GM19351 (cell line): ENCODE results near the gene BHMT.
"Not testable (repeated sequence)": the region's sequence is repeated elsewhere in the genome, so short reads cannot be mapped to it uniquely, and the experiment has no call there.

Experiments used
- ATAC-seq: cut with Tn5 transposase; IDR thresholded peaks from one replicate; pipeline ENCODE4 v1.9.1; 2021; ENCODE audit warnings: mild to moderate bottlenecking, moderate library complexity; ENCODE audit not compliant: unreplicated experiment

BHMT gene

DNA sequence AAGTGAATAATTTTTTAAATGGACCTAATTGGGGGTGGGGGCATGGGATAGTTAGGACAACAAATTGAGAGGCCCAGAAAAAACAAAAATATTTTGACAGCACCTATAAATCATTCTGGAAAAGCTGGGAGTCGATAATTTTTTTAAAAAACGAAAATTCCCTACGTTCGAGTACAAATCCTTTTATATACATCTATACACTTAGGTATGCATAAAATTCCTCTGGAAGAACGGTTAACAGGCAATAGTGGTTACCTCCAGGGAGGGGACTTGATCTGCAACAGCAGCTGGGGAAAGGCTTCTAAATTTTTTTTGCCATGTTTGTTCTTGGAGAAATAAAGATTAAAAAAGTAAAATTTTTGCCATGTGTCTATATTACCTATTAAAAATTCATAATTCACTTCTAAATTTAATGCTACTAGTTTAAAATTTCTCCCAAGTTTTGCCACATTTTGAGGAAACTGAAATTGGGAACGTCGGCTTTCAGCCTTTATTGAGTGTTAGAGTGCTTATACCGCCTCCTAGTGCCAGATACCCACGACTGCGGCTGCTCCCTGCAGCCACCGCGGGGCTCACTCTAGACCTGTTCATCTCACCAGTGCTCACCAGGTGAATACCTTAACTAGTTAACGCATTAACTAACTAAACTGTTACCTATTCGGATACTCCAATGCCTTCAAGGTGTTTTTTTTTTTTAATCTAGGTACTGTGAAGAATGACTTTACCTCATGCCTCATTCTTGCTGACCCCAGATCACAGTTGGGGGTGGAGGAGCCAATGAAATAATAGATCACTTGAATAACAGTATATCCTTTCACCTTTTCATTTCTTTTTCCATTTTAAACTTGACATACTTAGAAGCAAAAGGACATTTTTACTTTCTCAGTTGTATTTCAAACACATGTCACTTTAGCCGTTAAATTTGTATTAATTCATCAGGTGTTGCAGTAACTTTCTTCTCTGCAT lies 1.8 kb upstream of the BHMT start:
- no peak for ATAC-seq

DNA sequence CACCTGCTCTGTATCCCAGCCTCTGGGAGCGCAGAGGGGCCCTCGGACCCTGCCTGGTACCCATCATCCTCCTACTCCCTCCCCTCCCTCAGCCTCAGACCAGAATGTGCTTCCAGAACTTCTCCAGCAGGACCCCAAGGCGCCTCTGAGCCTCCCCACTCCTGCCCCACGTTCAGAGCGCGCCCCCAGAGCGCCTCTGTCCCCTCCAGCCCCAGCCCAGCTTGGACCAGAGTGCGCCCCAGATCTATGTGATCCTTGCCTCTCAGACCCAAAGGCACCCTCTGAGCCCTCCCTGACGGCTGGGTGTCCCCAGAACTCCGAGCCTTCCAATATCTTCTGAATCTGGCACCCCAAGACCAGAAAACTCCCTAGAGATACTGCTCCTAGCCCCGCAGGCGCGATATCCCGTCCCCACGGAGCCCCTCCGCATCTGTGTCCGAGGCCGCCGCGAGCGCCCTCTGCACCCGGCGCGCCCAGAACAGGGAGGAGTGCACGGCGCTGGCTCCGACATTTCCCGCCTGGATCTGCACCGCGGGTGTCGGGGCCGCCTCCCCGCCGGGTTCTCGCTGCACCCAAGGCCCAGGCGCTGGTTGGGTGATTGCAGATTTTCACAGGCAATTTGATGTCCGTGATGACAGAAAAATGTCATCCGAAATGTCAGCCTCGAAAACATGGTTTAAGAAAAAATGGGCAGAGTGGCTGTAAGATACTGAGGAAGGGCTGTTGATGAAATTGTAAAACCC lies 522 bp downstream of the BHMT start:
- no peak for ATAC-seq

DNA sequence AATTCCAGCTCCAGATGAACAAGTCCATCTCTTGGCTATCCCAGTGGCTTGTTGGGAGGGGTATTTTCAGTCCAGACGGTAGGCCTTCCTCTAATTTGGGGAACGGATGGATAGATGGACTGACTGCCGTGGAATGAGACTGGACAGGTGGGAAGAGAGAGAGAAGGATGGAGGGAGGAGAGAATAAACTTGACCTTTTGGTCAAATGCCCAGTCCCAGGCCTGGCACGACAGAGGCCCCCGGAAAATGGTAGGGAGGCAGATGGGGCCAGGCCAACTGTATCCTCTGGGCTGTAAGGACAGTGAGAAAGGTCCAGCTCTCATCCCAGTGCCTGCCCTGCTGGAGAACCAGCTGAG lies 1.1 kb downstream of the BHMT start:
- no peak for ATAC-seq

DNA sequence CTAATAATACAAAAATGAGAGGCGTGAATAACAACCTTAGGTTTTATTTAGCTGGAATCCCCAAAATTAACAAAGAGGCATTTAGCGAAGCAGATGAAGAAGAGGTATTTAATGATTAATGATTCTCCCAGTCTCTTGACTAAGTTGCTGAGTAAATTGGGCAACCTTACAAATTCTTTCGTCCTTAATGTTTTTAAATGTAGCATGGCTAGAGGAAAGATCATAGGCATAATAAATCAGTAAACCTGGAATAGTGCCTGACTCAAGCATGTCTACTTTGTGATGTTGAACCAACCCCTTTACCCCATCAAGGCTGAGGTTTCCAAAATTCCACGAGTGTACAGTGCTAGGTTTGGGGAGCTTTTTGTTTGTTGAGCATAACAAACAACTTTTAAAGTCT lies 7.9 kb downstream of the BHMT start:
- ATAC-seq, result no peak

DNA sequence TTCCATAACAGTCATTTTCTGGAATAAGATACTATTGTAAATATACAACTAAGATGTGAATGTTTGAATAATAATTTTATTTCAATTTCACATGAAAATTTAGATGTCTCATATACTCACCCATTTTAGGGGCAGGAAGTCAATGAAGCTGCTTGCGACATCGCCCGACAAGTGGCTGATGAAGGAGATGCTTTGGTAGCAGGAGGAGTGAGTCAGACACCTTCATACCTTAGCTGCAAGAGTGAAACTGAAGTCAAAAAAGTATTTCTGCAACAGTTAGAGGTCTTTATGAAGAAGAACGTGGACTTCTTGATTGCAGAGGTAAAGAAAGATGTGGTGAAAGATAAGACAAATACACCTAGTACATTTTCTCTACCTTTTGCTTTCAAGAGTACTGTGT lies 8.6 kb downstream of the BHMT start:
- no peak for ATAC-seq

DNA sequence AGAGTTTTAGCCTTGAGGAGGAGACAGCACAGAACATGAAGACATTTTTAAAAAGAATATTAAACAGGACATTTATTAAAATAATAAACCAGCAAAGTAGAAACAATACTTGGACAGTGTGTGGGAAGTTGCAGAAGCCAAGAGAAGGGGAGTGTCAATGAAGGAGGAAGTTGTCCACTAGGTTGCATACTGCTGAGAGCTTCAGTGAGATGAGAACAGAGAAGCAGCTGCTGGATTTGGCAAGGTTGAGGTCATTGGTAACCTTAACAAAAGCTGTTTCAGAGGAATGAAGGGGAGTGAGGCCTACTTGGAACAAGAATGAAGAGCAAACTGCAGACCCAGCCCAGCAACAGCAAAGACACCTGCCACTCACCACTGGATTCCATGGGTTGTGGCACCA lies 11.4 kb downstream of the BHMT start:
- no peak for ATAC-seq

DNA sequence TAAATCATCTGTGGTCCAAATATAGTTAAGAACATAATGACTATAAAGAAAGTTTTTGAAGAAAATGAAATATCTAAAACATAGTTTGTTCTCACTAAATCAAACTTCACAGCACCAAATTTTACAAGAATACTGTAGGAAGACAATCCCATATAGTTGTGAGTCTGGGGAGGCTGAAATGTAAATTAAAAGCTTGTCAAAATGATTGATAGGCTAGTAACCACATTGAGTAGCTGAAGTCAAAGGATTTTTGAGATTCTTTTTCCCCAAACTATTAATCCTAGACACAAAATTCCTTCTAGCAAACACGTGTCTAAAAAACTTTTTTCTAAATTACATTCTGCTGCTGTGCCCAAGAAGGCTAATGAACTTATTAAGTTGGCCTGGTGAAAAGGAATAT lies 13.0 kb downstream of the BHMT start:
- no peak for ATAC-seq

DNA sequence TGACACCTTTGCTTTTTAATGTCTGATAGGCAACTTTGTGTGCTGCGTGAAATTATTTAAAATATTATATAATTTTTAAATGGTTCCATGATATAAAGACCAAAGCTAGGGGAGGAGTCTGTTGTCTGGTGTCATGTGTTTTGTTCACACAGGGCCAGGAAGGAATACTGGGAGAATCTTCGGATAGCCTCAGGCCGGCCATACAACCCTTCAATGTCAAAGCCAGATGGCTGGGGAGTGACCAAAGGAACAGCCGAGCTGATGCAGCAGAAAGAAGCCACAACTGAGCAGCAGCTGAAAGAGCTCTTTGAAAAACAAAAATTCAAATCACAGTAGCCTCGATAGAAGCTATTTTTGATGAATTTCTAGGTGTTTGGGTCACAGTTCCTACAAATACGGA lies 19.2 kb downstream of the BHMT start:
- no peak for ATAC-seq

DNA sequence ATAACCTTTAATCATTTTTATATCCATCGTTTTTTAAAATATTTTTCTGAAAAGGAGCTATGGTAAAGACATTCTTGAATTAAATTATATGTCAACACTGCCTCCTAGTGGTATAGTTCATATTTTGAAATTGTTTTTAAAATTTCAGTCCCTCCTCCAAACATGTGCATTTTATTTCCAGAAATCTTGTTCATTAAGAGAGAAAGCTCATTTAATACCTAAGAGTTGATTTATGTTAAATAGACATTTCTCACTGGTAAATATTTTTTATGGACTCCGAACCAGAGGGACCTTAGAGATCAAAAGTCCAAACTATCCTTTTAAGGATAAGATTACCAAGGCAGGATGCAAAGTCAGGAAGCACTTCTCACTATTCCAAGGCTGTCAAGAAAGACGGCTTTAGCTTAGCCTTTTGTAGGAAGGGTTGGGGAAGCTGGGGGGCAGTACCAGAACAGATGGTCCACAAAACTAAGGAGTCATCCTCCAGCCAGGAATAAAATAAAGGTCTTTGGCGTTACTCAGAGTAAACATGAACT lies 21.6 kb downstream of the BHMT start:
- ATAC-seq, result no peak

DNA sequence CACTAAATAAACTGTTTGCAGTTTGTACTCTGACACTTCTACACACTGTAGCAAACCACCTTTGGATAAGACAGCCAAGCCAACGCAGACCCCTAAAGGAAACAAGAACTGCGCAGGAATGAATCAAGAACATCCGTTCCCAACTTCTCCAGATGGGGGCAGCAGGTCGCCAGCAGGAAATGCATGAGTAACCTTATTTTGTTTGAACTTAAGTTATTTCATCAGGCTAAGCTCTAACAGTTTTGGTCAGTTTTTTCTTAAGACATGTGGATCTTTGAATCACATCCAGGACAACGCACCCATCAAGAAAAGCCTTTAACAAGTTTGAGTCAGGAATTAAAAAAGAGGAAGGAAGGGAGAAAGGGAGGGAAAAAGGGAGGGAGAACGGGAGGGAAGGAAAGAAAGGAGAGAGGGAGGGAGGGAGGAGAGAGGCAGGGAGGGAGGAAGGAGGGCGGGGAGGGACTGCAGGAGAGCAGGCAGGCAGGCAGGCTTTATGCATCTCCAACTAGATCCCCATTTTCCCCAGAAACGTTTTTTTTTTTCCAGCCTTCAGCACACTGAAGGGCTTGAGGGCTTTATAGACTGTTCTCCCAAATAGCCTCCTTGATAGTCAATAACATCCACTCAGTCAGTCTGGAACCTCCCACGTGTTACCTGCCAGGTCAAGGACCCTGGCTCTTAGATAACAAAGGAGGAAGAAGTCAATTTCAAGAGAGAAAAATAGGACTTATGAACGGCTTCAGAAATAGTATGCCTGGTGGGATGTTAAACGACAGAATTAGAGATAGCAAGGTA lies 22.2 kb downstream of the BHMT start:
- ATAC-seq, result no peak

DNA sequence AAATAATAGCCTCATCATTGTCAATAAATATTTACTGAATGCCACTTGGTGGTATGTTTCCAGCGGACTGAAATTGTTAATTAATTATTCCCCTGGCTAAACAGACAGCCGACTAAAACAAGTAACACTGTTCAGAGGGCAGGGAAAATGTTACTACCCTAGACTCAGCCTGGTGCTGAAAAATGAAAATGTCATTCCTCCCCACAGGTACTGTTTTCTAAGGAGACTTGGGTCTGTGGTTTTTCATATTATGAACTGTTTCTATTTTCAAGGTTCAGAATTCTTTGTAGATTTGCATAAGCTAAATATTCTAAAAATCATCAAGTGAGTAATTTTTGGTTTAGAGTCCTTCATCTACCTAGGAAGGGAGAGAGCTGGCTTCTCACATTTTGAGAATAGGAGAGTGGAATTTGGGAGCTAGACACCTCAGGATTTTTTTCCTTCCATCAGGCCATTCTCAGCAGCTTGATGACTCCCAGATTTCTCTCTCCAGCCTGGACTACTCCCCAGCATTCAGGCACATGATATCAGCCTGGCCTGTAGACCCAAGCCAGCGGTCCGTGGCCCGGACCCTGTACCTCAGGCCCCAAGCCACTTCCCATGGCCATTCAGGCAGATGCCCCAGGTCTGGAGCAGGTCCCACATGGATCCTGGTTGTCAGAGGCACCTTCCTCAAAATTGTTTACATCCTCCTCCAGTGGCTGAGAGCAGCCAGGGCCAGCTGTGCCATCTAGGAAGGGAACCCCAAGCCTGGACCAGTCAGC lies 24.4 kb downstream of the BHMT start:
- no peak for ATAC-seq

DNA sequence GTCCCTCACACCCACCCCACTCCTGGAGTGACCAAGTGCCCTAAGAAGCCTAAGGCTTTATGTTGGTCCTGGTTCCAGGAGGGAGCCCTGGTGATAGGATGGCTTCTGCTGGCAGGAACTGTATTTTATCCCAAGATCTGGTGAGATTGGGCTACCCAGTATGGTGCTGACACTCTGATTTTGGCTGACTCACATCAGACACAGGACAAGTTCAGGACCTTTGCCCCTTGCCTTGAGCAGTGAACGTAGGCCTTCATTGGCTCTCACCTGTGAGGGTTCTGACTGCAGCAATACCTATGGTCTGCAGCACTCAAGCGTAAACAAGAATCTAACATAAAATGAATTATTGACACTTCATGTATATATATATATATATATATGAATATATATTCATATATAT lies 25.0 kb downstream of the BHMT start:
- ATAC-seq, result no peak

DNA sequence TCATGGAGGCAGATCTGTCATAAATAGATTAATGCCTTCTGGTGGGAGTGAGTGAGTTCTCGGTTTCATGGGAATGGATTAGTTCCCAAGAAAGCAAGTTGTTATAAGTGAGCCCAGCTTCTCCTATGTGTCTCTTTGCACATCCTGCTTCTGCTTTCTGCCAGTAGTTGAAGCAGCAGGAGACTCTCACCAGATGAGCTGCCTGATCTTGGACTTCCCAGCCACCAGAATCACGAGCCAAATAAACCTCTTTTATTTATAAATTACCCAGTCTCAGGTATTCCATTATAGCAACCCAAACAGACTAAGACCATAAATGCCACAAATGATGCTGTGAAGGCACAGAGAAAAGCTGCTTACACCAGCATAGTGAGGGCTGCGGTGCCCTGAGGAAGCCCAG lies 28.9 kb downstream of the BHMT start:
- ATAC-seq, result no peak

DNA sequence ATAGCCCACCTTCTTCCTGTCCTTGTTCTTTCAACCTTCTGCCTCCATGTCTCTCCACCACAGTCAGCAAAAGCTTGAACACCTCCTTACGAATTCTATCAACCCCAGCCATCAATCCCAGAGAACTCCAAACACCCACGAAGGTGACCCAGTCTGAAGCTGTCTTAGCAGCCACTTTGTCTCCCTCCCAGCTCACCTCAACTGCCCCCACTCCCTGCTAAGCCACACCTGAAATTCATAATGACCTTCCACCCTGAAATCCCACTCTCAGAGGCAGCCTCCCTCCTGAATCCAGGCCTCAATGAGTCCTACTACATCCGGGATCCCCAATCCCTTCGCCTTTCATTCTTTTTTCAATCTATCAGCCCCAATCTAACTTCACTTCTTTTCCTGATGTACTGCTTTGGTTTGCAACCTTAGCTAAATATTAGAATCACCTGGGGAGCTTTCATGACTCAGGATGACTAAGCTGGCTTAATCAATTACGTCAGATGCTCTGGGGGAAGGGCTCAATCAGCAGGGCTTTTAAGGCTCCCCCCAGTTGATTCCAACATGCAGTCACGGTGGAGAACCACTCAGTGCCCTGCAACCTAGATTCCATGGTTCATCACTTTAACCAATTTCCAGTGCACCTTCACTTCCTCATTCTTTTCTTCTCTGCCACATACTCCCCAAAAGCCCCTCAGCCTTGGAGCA lies 32.2 kb downstream of the BHMT start:
- no peak for ATAC-seq

DNA sequence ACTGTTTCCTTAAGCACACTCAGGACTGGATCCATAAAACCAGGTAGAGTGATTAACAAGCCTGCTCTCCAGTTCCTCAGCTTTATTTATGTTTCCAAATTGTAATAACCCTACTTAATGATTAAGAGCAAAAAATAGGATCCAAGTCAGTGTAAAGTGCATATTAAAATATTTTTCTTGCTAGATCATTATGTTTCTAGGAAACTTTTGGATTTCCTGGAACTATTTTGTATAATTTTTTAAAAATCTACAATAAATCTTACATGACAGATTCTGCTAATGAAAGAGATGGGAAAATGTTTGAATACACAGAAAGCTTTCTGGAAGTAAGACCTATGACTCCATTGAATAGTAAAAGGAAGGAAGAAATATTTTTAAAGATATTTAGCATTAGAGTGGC lies 35.5 kb downstream of the BHMT start:
- ATAC-seq, result no peak

DNA sequence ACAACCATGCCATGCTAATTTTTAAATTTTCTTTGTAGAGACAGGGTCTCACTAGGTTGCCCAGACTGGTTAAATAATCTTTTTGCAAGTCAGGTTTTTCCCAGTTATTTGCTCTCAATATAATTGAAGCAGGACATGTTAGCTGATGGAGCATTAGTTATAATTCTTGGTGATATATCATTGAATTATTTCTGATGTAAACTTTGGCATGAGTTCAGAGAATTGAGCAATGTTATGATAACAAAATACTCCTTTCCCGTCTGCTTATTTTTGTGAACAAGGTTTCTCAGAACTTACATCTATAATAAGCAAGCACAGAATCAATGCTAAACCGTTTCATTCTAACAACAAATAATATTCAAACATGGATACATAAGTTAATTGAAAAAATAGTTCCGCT lies 37.8 kb downstream of the BHMT start:
- no peak for ATAC-seq

DNA sequence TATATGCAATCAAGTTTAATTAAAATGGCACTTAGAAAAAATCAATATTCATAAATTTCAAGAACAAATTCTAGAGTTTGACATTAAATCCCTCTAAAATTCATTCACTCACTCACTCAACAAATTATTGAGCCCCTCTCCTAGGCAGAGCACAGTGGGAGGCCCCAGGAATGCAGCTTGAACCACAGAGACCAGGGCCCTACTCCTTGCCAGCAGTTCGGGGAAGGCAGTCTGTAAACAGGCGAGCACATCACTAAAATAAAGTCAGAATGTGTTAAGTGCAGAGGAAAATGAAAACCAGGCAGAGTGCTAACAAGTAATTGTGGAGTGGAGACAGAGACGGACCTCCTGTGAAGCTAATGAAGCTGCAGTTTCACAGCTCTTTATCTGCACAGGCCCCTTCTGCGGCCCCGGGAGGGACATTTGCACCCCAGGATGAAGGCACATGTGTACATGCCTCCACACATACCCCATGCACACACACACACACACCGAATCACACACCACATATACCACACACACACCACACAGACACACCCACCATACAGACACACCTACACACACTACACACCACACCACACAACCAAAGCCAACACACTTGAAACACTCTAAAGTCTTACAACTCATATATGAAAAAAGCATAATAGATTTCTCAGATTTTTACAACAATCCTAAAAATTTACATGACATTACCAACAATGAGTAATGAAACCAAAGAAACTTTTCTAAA lies 40.5 kb downstream of the BHMT start:
- no peak for ATAC-seq

DNA sequence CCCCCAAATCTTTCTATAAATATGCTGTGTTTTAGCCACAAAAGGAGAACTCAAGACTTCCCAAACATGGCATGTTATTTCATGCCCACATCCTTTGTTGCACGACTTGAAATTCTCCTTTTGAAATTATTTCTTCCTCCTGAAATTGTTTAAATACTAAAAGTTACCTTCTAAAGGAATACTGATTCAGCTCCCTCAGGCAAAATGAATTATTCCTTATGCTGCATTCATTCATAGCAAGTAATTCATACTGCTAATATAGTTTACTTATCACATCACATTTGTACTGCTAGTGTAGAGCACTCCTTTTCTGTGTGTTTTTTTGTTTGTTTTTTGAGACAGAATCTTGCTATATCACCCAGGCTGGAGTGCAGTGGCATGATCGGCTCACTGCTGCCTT lies 45.7 kb downstream of the BHMT start:
- ATAC-seq, result no peak

DNA sequence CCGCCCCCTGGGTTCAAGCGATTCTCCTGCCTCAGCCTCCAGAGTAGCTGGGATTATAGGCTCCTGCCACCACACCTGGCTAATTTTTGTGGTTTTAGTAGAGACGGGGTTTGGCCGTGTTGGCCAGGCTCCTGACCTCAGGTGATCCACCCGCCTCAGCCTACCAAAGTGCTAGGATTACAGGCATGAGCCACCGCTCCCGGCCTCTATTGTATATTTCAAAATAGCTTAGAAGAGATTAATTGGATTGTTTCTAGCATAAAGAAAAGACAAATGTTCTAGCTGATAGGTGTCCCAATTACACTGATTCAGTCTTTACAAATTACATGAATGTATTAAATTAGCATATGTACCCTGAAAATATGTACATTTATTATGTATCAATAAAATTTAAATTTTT lies 50.0 kb downstream of the BHMT start:
- ATAC-seq, result not testable (repeated sequence)
